HepG2 (cell line): ENCODE measurements around the gene CALD1. TPM values are rescaled to one million over a fixed set of nuclear protein-coding genes. Genes with fewer than 3 reads are reported as not detected.

ENCODE experiments used
- ATAC-seq: fragments of 200-7000 bp; cut with Tn5 transposase; 3 replicates; pipeline ENCODE4 v1.9.1; 2020; ENCODE audit warnings: mild to moderate bottlenecking, moderate library complexity
- BruUV-seq: library from RNA; stranded (reverse); fragments of 400-500 nt; replicated peaks from 2 replicates; lab custom pipeline; 2021; lab: Mats Ljungman, UMichigan
- CTCF ChIA-PET: fragments of 300-600 bp; formaldehyde crosslinking; extraction: SDS; loops from one replicate; lab custom pipeline; 2021; ENCODE audit warnings: low total read pairs, inconsistent platforms, low intra/inter-chr PET ratio; lab: Yijun Ruan, JAX
- POLR2A ChIA-PET: fragments of 350-600 bp; sonication (Branson Sonifier 250); formaldehyde crosslinking; loops from one replicate; lab custom pipeline; 2020; ENCODE audit warnings: antibody characterized with exemption, inconsistent platforms; lab: Yijun Ruan, JAX
- DNase-seq: peaks from one replicate; pipeline ENCODE4 v3.0.0-alpha.2; 2015; ENCODE audit warnings: low spot score
- FAIRE-seq: peaks from 3 replicates; lab custom pipeline; 2011; peaks lifted over from hg19 to GRCh38; lab: Jason Lieb, UNC
- H2AFZ ChIP-seq: one replicate; pipeline ENCODE4 v1.6.1; 2011; ENCODE audit warnings: low read length, inconsistent platforms
- H3K27ac ChIP-seq: fragments of 300-600 bp; 3 replicates; pipeline ENCODE4 v1.8.0; 2011; ENCODE audit warnings: mixed run types, mild to moderate bottlenecking, mixed read lengths, low read length, inconsistent platforms; ENCODE audit not compliant: insufficient read depth; ENCODE audit errors: extremely low read length
- H3K27me3 ChIP-seq, 2 experiments: fragments of 200-600 bp in 1 of 2; 2 replicates in 1 of 2; 3 replicates in 1 of 2; pipeline versions ENCODE4 v1.6.0 to v1.8.0; 2011; ENCODE audit warnings: low read length in 2 of 2, mild to moderate bottlenecking in 2 of 2, moderate library complexity in 2 of 2, inconsistent platforms in 1 of 2; ENCODE audit not compliant: insufficient read depth in 2 of 2, control insufficient read depth in 1 of 2
- H3K36me3 ChIP-seq, 2 experiments: fragments of 200-600 bp in 1 of 2; replicated peaks in 1 of 2; 2 replicates in 1 of 2; 3 replicates in 1 of 2; pipeline versions ENCODE4 v1.5.1 to v1.8.0; 2011; ENCODE audit warnings: low read length in 2 of 2, inconsistent platforms in 1 of 2; ENCODE audit not compliant: insufficient read depth in 2 of 2, control insufficient read depth in 1 of 2
- H3K4me1 ChIP-seq: 2 replicates; pipeline ENCODE4 v1.5.1; 2012; ENCODE audit warnings: low read length, inconsistent platforms; ENCODE audit not compliant: insufficient read depth
- H3K4me2 ChIP-seq: 2 replicates; pipeline ENCODE4 v1.6.0; 2011; ENCODE audit warnings: low read depth, low read length, inconsistent platforms
- H3K4me3 ChIP-seq, 3 experiments: fragments of 200-600 bp in 1 of 3; sonication (generic), shearing (Covaris generic) in 1 of 3; replicated peaks in 1 of 3; 2 replicates each; pipeline ENCODE4 v1.5.1; 2011 to 2016; ENCODE audit warnings: low read length in 3 of 3, inconsistent platforms in 2 of 3, low read depth in 2 of 3, mild to moderate bottlenecking in 2 of 3, control low read depth in 1 of 3, mixed read lengths in 1 of 3; ENCODE audit not compliant: insufficient read depth in 1 of 3
- H3K79me2 ChIP-seq: one replicate; pipeline ENCODE4 v1.6.1; 2011; ENCODE audit warnings: low read length, inconsistent platforms; ENCODE audit not compliant: insufficient read depth
- H3K9ac ChIP-seq: 2 replicates; pipeline ENCODE4 v1.6.0; 2011; ENCODE audit warnings: mild to moderate bottlenecking, low read depth, low read length, inconsistent platforms; ENCODE audit not compliant: insufficient read depth
- H3K9me3 ChIP-seq: 2 replicates; pipeline ENCODE4 v1.5.1; 2012; ENCODE audit warnings: mild to moderate bottlenecking, low read length
- H4K20me1 ChIP-seq: 2 replicates; pipeline ENCODE4 v1.6.0; 2011; ENCODE audit warnings: inconsistent platforms, mild to moderate bottlenecking, low read length, moderate library complexity; ENCODE audit not compliant: insufficient read depth
- EZH2 ChIP-seq: conservative IDR thresholded peaks from 2 replicates; pipeline ENCODE4 v1.6.1; 2012; ENCODE audit warnings: mild to moderate bottlenecking, low read depth, low read length, moderate library complexity
- MYNN ChIP-seq: sonication (generic); formaldehyde crosslinking; IDR thresholded peaks from 2 replicates; pipeline ENCODE4 v1.4.0; 2020; ENCODE audit warnings: mild to moderate bottlenecking, low read depth, missing genetic modification reagents
- NFKB2 ChIP-seq: sonication (generic); formaldehyde crosslinking; IDR thresholded peaks from 2 replicates; pipeline ENCODE4 v1.4.0; 2020; ENCODE audit warnings: missing genetic modification reagents, borderline replicate concordance
- PCBP1 ChIP-seq: fragments of 200-400 bp; formaldehyde crosslinking; IDR thresholded peaks from 2 replicates; pipeline ENCODE4 v1.6.1; 2017; ENCODE audit warnings: mild to moderate bottlenecking, low read depth, low read length, borderline replicate concordance
- RFX5 ChIP-seq: IDR thresholded peaks from 2 replicates; pipeline ENCODE4 v1.6.1; 2011; ENCODE audit warnings: low read depth, low read length, improper control_type of control experiment
- SKIL ChIP-seq: sonication (generic); formaldehyde crosslinking; IDR thresholded peaks from 2 replicates; pipeline ENCODE4 v1.8.0; 2022; ENCODE audit warnings: missing genetic modification reagents, mild to moderate bottlenecking, moderate library complexity, borderline replicate concordance
- YY1 ChIP-seq: IDR thresholded peaks from 2 replicates; pipeline ENCODE4 v1.6.1; 2011; ENCODE audit warnings: low read length, low read depth, moderate library complexity, mild to moderate bottlenecking; ENCODE audit not compliant: insufficient read depth, insufficient replicate concordance
- ZKSCAN8 ChIP-seq: IDR thresholded peaks from 2 replicates; pipeline ENCODE4 v1.6.1; 2016; ENCODE audit warnings: borderline replicate concordance, missing genetic modification reagents, missing compliant biosample characterization
- ZNF12 ChIP-seq: sonication (generic); formaldehyde crosslinking; IDR thresholded peaks from 2 replicates; pipeline ENCODE4 v1.5.0; 2020; ENCODE audit warnings: missing genetic modification reagents
- ZNF7 ChIP-seq: IDR thresholded peaks from 2 replicates; pipeline ENCODE4 v1.6.1; 2016; ENCODE audit warnings: missing biosample characterization, missing genetic modification reagents
- ZNF781 ChIP-seq: sonication (generic); formaldehyde crosslinking; IDR thresholded peaks from 2 replicates; pipeline ENCODE4 v1.5.1; 2020; ENCODE audit warnings: borderline replicate concordance, mild to moderate bottlenecking, missing genetic modification reagents; ENCODE audit errors: not compliant biosample characterization
- WGBS: methylation state at CpG from one replicate; pipeline ENCODE4 v1.1.6; 2017; ENCODE audit warnings: low lambda C conversion rate; 5-methylcytosine and 5-hydroxymethylcytosine counted together
- in situ Hi-C: cut with HindIII; loops from 2 replicates; pipeline ENCODE4 v1.10.0; 2017; ENCODE audit warnings: low pct_unique_long_range_greater_than_20kb; ENCODE audit not compliant: extremely low pct_ligation_motif_present
- intact Hi-C: fragments of 100-400 bp; cut with micrococcal nuclease; formaldehyde crosslinking; loops from one replicate; pipeline ENCODE4 v1.10.0; 2022; ENCODE audit not compliant: unreplicated experiment
- polyA plus RNA-seq, 8 experiments: library from polyadenylated mRNA; depleted of rRNA in 3 of 8; stranded (reverse) in 7 of 8; unstranded in 1 of 8; fragments of >200 nt; fragmentation: Illumina TruSeq in 4 of 8; extraction: Trizol in 4 of 8; gene quantifications; 2 replicates each; pipeline versions ENCODE4 v1.2.1 to v1.2.3, GENCODE V29; 2011 to 2016; ENCODE audit warnings: low read depth in 4 of 8, missing spikeins in 1 of 8, mixed read lengths in 1 of 8; ENCODE audit not compliant: insufficient read depth in 1 of 8
- total RNA-seq, 5 experiments: library from RNA; depleted of rRNA; stranded (reverse); fragments of >200 nt; fragmentation: Illumina TruSeq; extraction: Trizol; gene quantifications; 2 replicates each; pipeline ENCODE4 v1.2.3, GENCODE V29; 2016; ENCODE audit warnings: low read depth in 1 of 5

The CALD1 gene
- total and polyA plus RNA-seq, 2 of the 13 experiments (the other 11 are each of a cell fraction or from before 2014, with no cell fraction given), result 53.0 to 112 TPM

GRCh38 chr7:134963036-134963435 is 183.6 kb downstream of the CALD1 start:
- Histone ChIP-seq H3K36me3 (peaks cover 23 to 72% of the 10 kb centered on the region in 2 experiments), H3K4me3 (no peak overlapping the region), H3K9ac (no peak overlapping the region), H3K4me1 (no peaks in the 10 kb centered on the region), H4K20me1 (no peaks in the 10 kb centered on the region), H3K27ac (no peak overlapping the region), H3K27me3 (no peaks in the 10 kb centered on the region), H3K9me3 (no peaks in the 10 kb centered on the region), H3K79me2 (no peaks in the 10 kb centered on the region)
- BruUV-seq, result no TSS peak
- FAIRE-seq, result no peak
- intact Hi-C loops, result no loop called here
- CTCF ChIA-PET, result no interaction called here
- POLR2A ChIA-PET, result no interaction called here
- WGBS, result 96% methylated on average over 4 of the region's 4 CpGs
- TF ChIP-seq YY1 (no peak), ZKSCAN8 (no peak)
- TF ChIP-seq, all 625 proteins: peak for 0
- in situ Hi-C loops, result no loop called here
- no peak for DNase-seq
- H3K4me2 ChIP-seq, result no peak overlapping the region
- no peak for ATAC-seq
- H2AFZ ChIP-seq, result no peak overlapping the region

GRCh38 chr7:134966691-134967090 is 187.3 kb downstream of the CALD1 start:
- Histone ChIP-seq H3K27me3 (no peaks in the 10 kb centered on the region), H4K20me1 (no peaks in the 10 kb centered on the region), H3K4me2 (no peak overlapping the region), H2AFZ (no peak overlapping the region), H3K9me3 (no peaks in the 10 kb centered on the region), H3K9ac (no peak overlapping the region), H3K4me1 (no peaks in the 10 kb centered on the region), H3K36me3 (peaks cover 14 to 44% of the 10 kb centered on the region in 2 experiments; a peak in 4 of 5 replicates), H3K79me2 (no peaks in the 10 kb centered on the region), H3K27ac (no peak overlapping the region), H3K4me3 (no peak overlapping the region)
- DNase-seq (no peak), ATAC-seq (no peak), FAIRE-seq (no peak)
- in situ Hi-C loops (no loop called here), intact Hi-C loops (no loop called here)
- ChIA-PET CTCF (no interaction called here), POLR2A (no interaction called here)
- no peak for TF ChIP-seq ZNF12 (CRISPR knock-in tag)
- no peak for TF ChIP-seq RFX5
- TF ChIP-seq EZH2, result no peak
- no peak for TF ChIP-seq ZNF781 (CRISPR knock-in tag)
- TF ChIP-seq ZNF7, result no peak
- no peak for TF ChIP-seq SKIL (CRISPR knock-in tag)
- no peak for TF ChIP-seq MYNN (CRISPR knock-in tag)
- no peak for TF ChIP-seq PCBP1
- TF ChIP-seq NFKB2 (CRISPR knock-in tag), result no peak
- WGBS, result 95% methylated on average over 3 of the region's 3 CpGs
- BruUV-seq, result no TSS peak
